Left lung (tissue), 10 donors: Measurements from ENCODE around the gene HEXB. TPM values are rescaled to one million over a fixed set of nuclear protein-coding genes. Genes with fewer than 3 reads are reported as not detected.
"Not testable (repeated sequence)": the region's sequence is repeated elsewhere in the genome, so short reads cannot be mapped to it uniquely, and the experiment has no call there.

Experiments
- ATAC-seq: fragments of 200-7000 bp; cut with Tn5 transposase; one replicate; pipeline ENCODE4 v1.9.1; 2020; ENCODE audit warnings: moderate library complexity
- DNase-seq, 4 donors: peaks; one replicate each; pipeline ENCODE4 v3.0.0-alpha.2; 2013 to 2020
- H3K27ac ChIP-seq, 2 donors: fragments of 200-600 bp; sonication (generic) in 1 of 2; one replicate each; pipeline versions ENCODE4 v1.5.0 to v1.8.0; 2020 to 2021
- H3K27me3 ChIP-seq, 2 donors: fragments of 200-600 bp; sonication (generic) in 1 of 2; one replicate each; pipeline versions ENCODE4 v1.5.0 to v1.8.0; 2020 to 2021
- H3K36me3 ChIP-seq, 2 donors: fragments of 200-600 bp; sonication (generic) in 1 of 2; one replicate each; pipeline versions ENCODE4 v1.5.0 to v1.8.0; 2020 to 2021
- H3K4me1 ChIP-seq, 2 donors: fragments of 200-600 bp; one replicate each; pipeline ENCODE4 v1.8.0; 2021
- H3K4me3 ChIP-seq, 2 donors: fragments of 200-600 bp; sonication (generic) in 1 of 2; one replicate each; pipeline versions ENCODE4 v1.5.0 to v1.8.0; 2020 to 2021; ENCODE audit warnings: mild to moderate bottlenecking in 1 of 2
- H3K9me3 ChIP-seq, 2 donors: fragments of 200-600 bp; sonication (generic) in 1 of 2; one replicate each; pipeline versions ENCODE4 v1.5.0 to v1.8.0; 2020 to 2021
- CTCF ChIP-seq, 2 donors: fragments of 200-600 bp; sonication (generic) in 1 of 2; IDR thresholded peaks; one replicate each; pipeline versions ENCODE4 v1.5.0 to v1.8.0; 2021; ENCODE audit warnings: antibody characterized with exemption in 2 of 2
- intact Hi-C, 2 donors: fragments of 100-400 bp; cut with DNase I; formaldehyde crosslinking; loops; one replicate each; pipeline versions ENCODE4 v1.11.2 to v1.14.2; 2022
- polyA plus RNA-seq, 6 donors: library from polyadenylated mRNA; unstranded; fragments of 120-200 nt; gene quantifications; one replicate each; pipeline ENCODE4 v1.2.1, GENCODE V29; 2013; ENCODE audit not compliant: insufficient read length in 6 of 6
- total RNA-seq, 2 donors: library from RNA; stranded (reverse); fragmentation: NEBNext Ultra II Directional; extraction: Animal tissue kit (Norgen Biotek cat#: 25700); gene quantifications; one replicate each; pipeline ENCODE4 v1.2.1, GENCODE V29; 2021
- donor health status: DM: no; HTN: yes; CAD: no.
- donor health status: DM: no; HTN: no; CAD: no.

The HEXB gene
- total and polyA plus RNA-seq, 8 donors = 54.6 to 215 (median 66.4) TPM

GRCh38 chr5:74722271-74722670 lies 37.2 kb downstream of the HEXB start:
- Histone ChIP-seq H3K4me3 (no peak overlapping the region), H3K27ac (no peak overlapping the region), H3K4me1 (no peaks in the 10 kb centered on the region), H3K36me3 (peaks cover 0 to 98% of the 10 kb centered on the region in 2 donors), H3K27me3 (no peaks in the 10 kb centered on the region), H3K9me3 (no peaks in the 10 kb centered on the region)
- TF ChIP-seq CTCF (IDR thresholded peaks at IDR 0.05) = no peak
- DNase-seq (no peak), ATAC-seq (no peak)
- intact Hi-C loops = no loop called here

GRCh38 chr5:74725331-74725730 lies 40.3 kb downstream of the HEXB start:
- DNase-seq (no peak), ATAC-seq (no peak)
- Histone ChIP-seq H3K36me3 (peaks cover 0 to 96% of the 10 kb centered on the region in 2 donors), H3K9me3 (no peaks in the 10 kb centered on the region), H3K4me3 (no peak overlapping the region), H3K4me1 (no peaks in the 10 kb centered on the region), H3K27me3 (no peaks in the 10 kb centered on the region), H3K27ac (no peak overlapping the region)
- intact Hi-C loops = no loop called here
- TF ChIP-seq CTCF (IDR thresholded peaks at IDR 0.05) = no peak

GRCh38 chr5:74736759-74737158 lies 51.7 kb downstream of the HEXB start:
- DNase-seq (no peak), ATAC-seq (no peak)
- intact Hi-C loops = no loop called here
- no peaks in the 10 kb centered on the region for H3K27me3 ChIP-seq
- no peak for TF ChIP-seq CTCF (IDR thresholded peaks at IDR 0.05)
- H3K4me3 ChIP-seq = no peak overlapping the region
- H3K36me3 ChIP-seq = peaks cover 0 to 80% of the 10 kb centered on the region in 2 donors
- H3K27ac ChIP-seq = no peak overlapping the region
- H3K9me3 ChIP-seq = no peaks in the 10 kb centered on the region
- H3K4me1 ChIP-seq = no peaks in the 10 kb centered on the region

- no peak for TF ChIP-seq CTCF (IDR thresholded peaks at IDR 0.05)
- DNase-seq (no peak), ATAC-seq (no peak)
- Histone ChIP-seq H3K4me3 (no peak overlapping the region), H3K4me1 (no peaks in the 10 kb centered on the region), H3K27me3 (no peaks in the 10 kb centered on the region), H3K36me3 (peaks cover 0 to 76% of the 10 kb centered on the region in 2 donors), H3K27ac (no peak overlapping the region), H3K9me3 (no peaks in the 10 kb centered on the region)
- intact Hi-C loops = no loop called here
These were observed 53.4 kb downstream of the HEXB start for GRCh38 chr5:74738406-74738805.

GRCh38 chr5:74748742-74749141 lies 63.7 kb downstream of the HEXB start:
- H3K9me3 ChIP-seq, DNase-seq, H3K27me3 ChIP-seq, H3K4me1 ChIP-seq, H3K4me3 ChIP-seq, ATAC-seq, H3K27ac ChIP-seq, intact Hi-C loops: not testable (repeated sequence)
- H3K36me3 ChIP-seq = peaks cover 0 to 77% of the 10 kb centered on the region in 2 donors

GRCh38 chr5:74761241-74761640 lies 76.2 kb downstream of the HEXB start:
- Histone ChIP-seq H3K27me3 (no peaks in the 10 kb centered on the region), H3K4me3 (no peak overlapping the region), H3K9me3 (peaks cover 0 to 4% of the 10 kb centered on the region in 2 donors), H3K27ac (no peak overlapping the region), H3K36me3 (peaks cover 0 to 68% of the 10 kb centered on the region in 2 donors), H3K4me1 (peaks cover 10 to 15% of the 10 kb centered on the region in 2 donors)
- intact Hi-C loops = no loop called here
- ATAC-seq (no peak), DNase-seq (no peak)
- no peak for TF ChIP-seq CTCF (IDR thresholded peaks at IDR 0.05)
